PFSK-1 (cell line): Measurements from ENCODE around the gene ZNF184.

Experiments used
- FOXP2 ChIP-seq: optimal IDR thresholded peaks from 2 replicates; pipeline ENCODE3; 2011; ENCODE audit warnings: borderline replicate concordance, control low read depth, inconsistent platforms; ENCODE audit not compliant: insufficient read depth; ENCODE audit errors: extremely low read length, extremely low read depth
- POLR2AphosphoS5 ChIP-seq: IDR thresholded peaks from 2 replicates; pipeline ENCODE4 v1.6.1; 2012; ENCODE audit warnings: low read depth, mild to moderate bottlenecking, control low read depth, low read length, moderate library complexity
- SIN3A ChIP-seq: IDR thresholded peaks from 2 replicates; pipeline ENCODE4 v1.6.1; 2012; ENCODE audit warnings: mild to moderate bottlenecking, low read length, moderate library complexity, borderline replicate concordance; ENCODE audit not compliant: insufficient read depth
- TAF1 ChIP-seq: IDR thresholded peaks from 2 replicates; pipeline ENCODE4 v1.6.1; 2012; ENCODE audit warnings: low read length, control low read depth, borderline replicate concordance; ENCODE audit not compliant: insufficient read depth
- TF ChIP-seq, protein P1 (sequence below), 2 experiments: IDR thresholded peaks; 2 replicates each; pipeline versions ENCODE4 v1.6.1 to v1.8.0; 2011 to 2012; ENCODE audit warnings: low read depth in 2 of 2, low read length in 2 of 2, control low read depth in 1 of 2, inconsistent platforms in 1 of 2, mild to moderate bottlenecking in 1 of 2, moderate library complexity in 1 of 2; ENCODE audit not compliant: insufficient read depth in 1 of 2

DNA sequence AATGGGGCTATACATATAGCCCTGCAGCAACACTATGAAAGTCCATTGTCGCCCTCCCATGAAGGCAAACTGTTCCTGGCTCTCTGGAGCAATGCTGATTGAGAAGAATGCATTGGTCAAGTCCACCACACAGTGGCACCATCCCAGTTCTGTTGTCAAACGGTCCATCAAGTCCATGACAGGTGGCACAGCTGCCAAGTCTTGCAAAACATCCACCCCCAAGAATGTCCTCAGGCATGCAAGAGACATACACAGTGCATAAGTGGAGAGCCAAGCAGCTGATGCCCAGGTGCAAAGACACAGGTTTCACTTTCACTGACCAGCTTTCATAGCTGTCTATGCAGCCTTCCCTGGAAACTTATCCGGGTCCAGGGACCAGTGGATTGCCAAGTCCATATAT lies 66.8 kb downstream of the ZNF184 start:
- TF ChIP-seq TAF1 (no peak), POLR2AphosphoS5 (no peak), FOXP2 (no peak), SIN3A (no peak)
- TF ChIP-seq, protein P1, sequence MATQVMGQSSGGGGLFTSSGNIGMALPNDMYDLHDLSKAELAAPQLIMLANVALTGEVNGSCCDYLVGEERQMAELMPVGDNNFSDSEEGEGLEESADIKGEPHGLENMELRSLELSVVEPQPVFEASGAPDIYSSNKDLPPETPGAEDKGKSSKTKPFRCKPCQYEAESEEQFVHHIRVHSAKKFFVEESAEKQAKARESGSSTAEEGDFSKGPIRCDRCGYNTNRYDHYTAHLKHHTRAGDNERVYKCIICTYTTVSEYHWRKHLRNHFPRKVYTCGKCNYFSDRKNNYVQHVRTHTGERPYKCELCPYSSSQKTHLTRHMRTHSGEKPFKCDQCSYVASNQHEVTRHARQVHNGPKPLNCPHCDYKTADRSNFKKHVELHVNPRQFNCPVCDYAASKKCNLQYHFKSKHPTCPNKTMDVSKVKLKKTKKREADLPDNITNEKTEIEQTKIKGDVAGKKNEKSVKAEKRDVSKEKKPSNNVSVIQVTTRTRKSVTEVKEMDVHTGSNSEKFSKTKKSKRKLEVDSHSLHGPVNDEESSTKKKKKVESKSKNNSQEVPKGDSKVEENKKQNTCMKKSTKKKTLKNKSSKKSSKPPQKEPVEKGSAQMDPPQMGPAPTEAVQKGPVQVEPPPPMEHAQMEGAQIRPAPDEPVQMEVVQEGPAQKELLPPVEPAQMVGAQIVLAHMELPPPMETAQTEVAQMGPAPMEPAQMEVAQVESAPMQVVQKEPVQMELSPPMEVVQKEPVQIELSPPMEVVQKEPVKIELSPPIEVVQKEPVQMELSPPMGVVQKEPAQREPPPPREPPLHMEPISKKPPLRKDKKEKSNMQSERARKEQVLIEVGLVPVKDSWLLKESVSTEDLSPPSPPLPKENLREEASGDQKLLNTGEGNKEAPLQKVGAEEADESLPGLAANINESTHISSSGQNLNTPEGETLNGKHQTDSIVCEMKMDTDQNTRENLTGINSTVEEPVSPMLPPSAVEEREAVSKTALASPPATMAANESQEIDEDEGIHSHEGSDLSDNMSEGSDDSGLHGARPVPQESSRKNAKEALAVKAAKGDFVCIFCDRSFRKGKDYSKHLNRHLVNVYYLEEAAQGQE (IDR thresholded peaks at IDR 0.05; ENCODE audit: insufficient read depth in 1 of 2, low read depth in 2 of 2, low read length in 2 of 2), result no peak
